CD4-positive, alpha-beta memory T cell (primary cell): ENCODE results near the gene IPMK. TPM values are rescaled to one million over a fixed set of nuclear protein-coding genes. Genes with fewer than 3 reads are reported as not detected.
A peak's percentile ranks its signal among the peaks of the same experiment; 100 is the strongest.

ENCODE experiments used
- CTCF ChIA-PET: fragments of 350-600 bp; sonication (Branson Sonifier 250); formaldehyde crosslinking; loops from one replicate; lab custom pipeline; 2021; ENCODE audit warnings: inconsistent platforms; ENCODE audit not compliant: partially characterized antibody; lab: Charles Lee
- POLR2A ChIA-PET: fragments of 350-600 bp; sonication (Branson Sonifier 250); formaldehyde crosslinking; loops from one replicate; lab custom pipeline; 2021; ENCODE audit not compliant: partially characterized antibody; lab: Charles Lee
- DNase-seq, 5 donors: peaks; one replicate each; pipeline versions ENCODE4 v3.0.0 to v3.0.0-alpha.2; 2020 to 2022; ENCODE audit warnings: mixed read lengths in 1 of 5
- H3K27ac ChIP-seq: one replicate; pipeline ENCODE4 v1.7.0; 2013; ENCODE audit warnings: low read depth, low read length
- H3K27me3 ChIP-seq: 2 replicates; pipeline ENCODE4 v1.7.0; 2013; ENCODE audit warnings: mild to moderate bottlenecking, low read length, moderate library complexity; ENCODE audit not compliant: insufficient read depth
- H3K36me3 ChIP-seq: 2 replicates; pipeline ENCODE4 v1.7.0; 2013; ENCODE audit warnings: mild to moderate bottlenecking, low read length, moderate library complexity; ENCODE audit not compliant: insufficient read depth
- H3K4me1 ChIP-seq: 2 replicates; pipeline ENCODE4 v1.7.0; 2013; ENCODE audit warnings: mild to moderate bottlenecking, low read length, moderate library complexity; ENCODE audit not compliant: insufficient read depth
- H3K4me3 ChIP-seq, 2 donors: one replicate each; pipeline ENCODE4 v1.7.0; 2013; ENCODE audit warnings: low read length in 2 of 2, mild to moderate bottlenecking in 1 of 2
- H3K9me3 ChIP-seq, 2 donors: one replicate each; pipeline ENCODE4 v1.7.0; 2013; ENCODE audit warnings: low read length in 2 of 2, control low read depth in 1 of 2; ENCODE audit not compliant: control insufficient read depth in 1 of 2
- H3K27ac Mint-ChIP-seq, 7 donors: one replicate each; pipeline ENCODE4 v1.8.0; 2020 to 2021; ENCODE audit warnings: mixed read lengths in 7 of 7, mild to moderate bottlenecking in 6 of 7, inconsistent platforms in 3 of 7, moderate library complexity in 3 of 7
- H3K27me3 Mint-ChIP-seq, 2 donors: one replicate each; pipeline ENCODE4 v1.8.0; 2020 to 2021; ENCODE audit warnings: mixed read lengths in 2 of 2
- H3K36me3 Mint-ChIP-seq, 2 donors: one replicate each; pipeline ENCODE4 v1.8.0; 2020 to 2021; ENCODE audit warnings: mixed read lengths in 2 of 2, inconsistent platforms in 1 of 2, mild to moderate bottlenecking in 1 of 2
- H3K4me1 Mint-ChIP-seq, 4 donors: one replicate each; pipeline ENCODE4 v1.8.0; 2020 to 2021; ENCODE audit warnings: mixed read lengths in 4 of 4, mild to moderate bottlenecking in 1 of 4
- H3K4me3 Mint-ChIP-seq, 8 donors: one replicate each; pipeline ENCODE4 v1.8.0; 2020 to 2021; ENCODE audit warnings: mixed read lengths in 8 of 8, mild to moderate bottlenecking in 7 of 8, moderate library complexity in 6 of 8, inconsistent platforms in 3 of 8
- H3K9me3 Mint-ChIP-seq, 8 donors: one replicate each; pipeline ENCODE4 v1.8.0; 2020 to 2021; ENCODE audit warnings: mixed read lengths in 8 of 8, mild to moderate bottlenecking in 5 of 8, inconsistent platforms in 3 of 8, moderate library complexity in 1 of 8
- intact Hi-C: fragments of 100-400 bp; cut with micrococcal nuclease; formaldehyde crosslinking; loops from one replicate; pipeline ENCODE4 v1.15.1; 2023
- polyA plus RNA-seq, 2 donors: library from polyadenylated mRNA; unstranded; fragments of 300-500 nt; fragmentation: Illumina TruSeq; gene quantifications; one replicate each; pipeline ENCODE4 v1.2.3, GENCODE V29; 2021
- total RNA-seq, 2 experiments: library from RNA; stranded (reverse); gene quantifications; one replicate each; pipeline ENCODE4 v1.2.3, GENCODE V29; 2021

Gene IPMK
- total and polyA plus RNA-seq, 4 experiments from 2014 or later, result 1.2 to 6.5 (median 4.1) TPM

- no peaks in the 10 kb centered on the region for H3K9me3 Mint-ChIP-seq
- ChIA-PET CTCF (interaction anchor here (0.7 to 2.8 kb wide), 15 partner anchors 8 to 123 kb away, joined by 3 to 22 read pairs (median 6); partner anchors contain the start of gene TFAM), POLR2A (no interaction called here)
- H3K4me3 Mint-ChIP-seq, result no peak overlapping the region
- no peaks in the 10 kb centered on the region for H3K36me3 Mint-ChIP-seq
- no peak overlapping the region for H3K27ac ChIP-seq
- no peak overlapping the region for H3K27ac Mint-ChIP-seq
- H3K4me3 ChIP-seq, result no peak overlapping the region
- H3K27me3 ChIP-seq, result no peaks in the 10 kb centered on the region
- H3K4me1 ChIP-seq, result no peaks in the 10 kb centered on the region
- H3K27me3 Mint-ChIP-seq, result peaks cover 4 to 5% of the 10 kb centered on the region in 2 donors
- peaks cover 0 to 3% (median 0%) of the 10 kb centered on the region in 4 donors for H3K4me1 Mint-ChIP-seq
- no peak for DNase-seq
- no peaks in the 10 kb centered on the region for H3K9me3 ChIP-seq
- H3K36me3 ChIP-seq, result no peaks in the 10 kb centered on the region
- intact Hi-C loops, result no loop called here
These were observed 33.0 kb upstream of the IPMK start for GRCh38 chr10:58300676-58301075.

GRCh38 chr10:58299580-58299979 lies 31.9 kb upstream of the IPMK start:
- Mint-ChIP-seq H3K9me3 (no peaks in the 10 kb centered on the region), H3K27ac (no peak overlapping the region), H3K4me1 (peaks cover 0 to 3% (median 0%) of the 10 kb centered on the region in 4 donors), H3K4me3 (no peak overlapping the region), H3K27me3 (peaks cover 4 to 5% of the 10 kb centered on the region in 2 donors), H3K36me3 (no peaks in the 10 kb centered on the region)
- no peaks in the 10 kb centered on the region for H3K36me3 ChIP-seq
- H3K27ac ChIP-seq, result no peak overlapping the region
- H3K27me3 ChIP-seq, result no peaks in the 10 kb centered on the region
- no peaks in the 10 kb centered on the region for H3K9me3 ChIP-seq
- intact Hi-C loops, result loop anchor here (1.0 to 5.0 kb wide), 3 partner anchors 17 to 233 kb away; partner anchors contain the start of gene TFAM
- DNase-seq, result peak; percentile 43 to 58 (median 51)
- ChIA-PET POLR2A (interaction anchor here (1.0 kb wide), 1 partner anchor 85 kb away, joined by 3 read pairs; the partner anchor contains the start of gene TFAM), CTCF (interaction anchor here (0.6 to 2.8 kb wide), 27 partner anchors 9 to 1323 kb away, joined by 3 to 22 read pairs (median 4); partner anchors contain the start of genes CISD1 and TFAM)
- no peaks in the 10 kb centered on the region for H3K4me1 ChIP-seq
- no peak overlapping the region for H3K4me3 ChIP-seq

GRCh38 chr10:58293989-58294388 lies 26.3 kb upstream of the IPMK start:
- H3K9me3 ChIP-seq, result no peaks in the 10 kb centered on the region
- H3K27me3 Mint-ChIP-seq, result no peaks in the 10 kb centered on the region
- intact Hi-C loops, result no loop called here
- no peaks in the 10 kb centered on the region for H3K27me3 ChIP-seq
- no peak overlapping the region for H3K27ac ChIP-seq
- no peaks in the 10 kb centered on the region for H3K36me3 ChIP-seq
- no peak for DNase-seq
- no peak overlapping the region for H3K27ac Mint-ChIP-seq
- H3K4me3 ChIP-seq, result no peak overlapping the region
- H3K9me3 Mint-ChIP-seq, result no peaks in the 10 kb centered on the region
- ChIA-PET POLR2A (no interaction called here), CTCF (interaction anchor here (0.8 to 7.7 kb wide), 3 partner anchors 17 to 117 kb away, joined by 3 to 223 read pairs (median 3); no protein-coding TSS in a partner anchor)
- H3K4me1 Mint-ChIP-seq, result peaks cover 0 to 5% (median 2%) of the 10 kb centered on the region in 4 donors
- H3K4me1 ChIP-seq, result no peaks in the 10 kb centered on the region
- no peak overlapping the region for H3K4me3 Mint-ChIP-seq
- H3K36me3 Mint-ChIP-seq, result peaks cover 0 to 2% of the 10 kb centered on the region in 2 donors

- H3K36me3 Mint-ChIP-seq, result peaks cover 0 to 2% of the 10 kb centered on the region in 2 donors
- Histone ChIP-seq H3K36me3 (no peaks in the 10 kb centered on the region), H3K27ac (no peak overlapping the region), H3K4me1 (no peaks in the 10 kb centered on the region), H3K9me3 (no peaks in the 10 kb centered on the region), H3K27me3 (no peaks in the 10 kb centered on the region), H3K4me3 (no peak overlapping the region)
- CTCF ChIA-PET, result interaction anchor here (0.7 to 7.7 kb wide), 21 partner anchors 8 to 140 kb away, joined by 3 to 223 read pairs (median 4); partner anchors contain the start of gene CISD1
- H3K27ac Mint-ChIP-seq, result peak overlapping the region in 1 of 7 donors; percentile 0
- H3K4me1 Mint-ChIP-seq, result peaks cover 0 to 5% (median 2%) of the 10 kb centered on the region in 4 donors
- no peaks in the 10 kb centered on the region for H3K9me3 Mint-ChIP-seq
- no peaks in the 10 kb centered on the region for H3K27me3 Mint-ChIP-seq
- H3K4me3 Mint-ChIP-seq, result peak overlapping the region in 1 of 8 donors; percentile 23
- peak; percentile 40 to 51 (median 47) for DNase-seq
- POLR2A ChIA-PET, result interaction anchor here (0.8 kb wide), 1 partner anchor 93 kb away, joined by 3 read pairs; no protein-coding TSS in a partner anchor
- intact Hi-C loops, result loop anchor here (1.0 to 2.0 kb wide), 2 partner anchors 23 to 114 kb away; partner anchors contain the start of gene CISD1
These were observed 24.0 kb upstream of the IPMK start for GRCh38 chr10:58291538-58292174.

GRCh38 chr10:58282615-58283014 lies 14.9 kb upstream of the IPMK start:
- Histone ChIP-seq H3K4me1 (peaks cover 13% of the 10 kb centered on the region), H3K27ac (peak overlapping the region; percentile 38), H3K9me3 (no peaks in the 10 kb centered on the region), H3K27me3 (no peaks in the 10 kb centered on the region), H3K36me3 (no peaks in the 10 kb centered on the region), H3K4me3 (peak overlapping the region in 1 of 2 donors; percentile 11)
- Mint-ChIP-seq H3K9me3 (no peaks in the 10 kb centered on the region), H3K36me3 (peaks cover 3 to 8% of the 10 kb centered on the region in 2 donors), H3K4me3 (peak overlapping the region; percentile 21 to 78 (median 46)), H3K27me3 (no peaks in the 10 kb centered on the region), H3K27ac (peak overlapping the region; percentile 30 to 95 (median 84)), H3K4me1 (peaks cover 13 to 21% (median 14%) of the 10 kb centered on the region in 4 donors)
- CTCF ChIA-PET, result interaction anchor here (1.0 kb wide), 1 partner anchor 17 kb away, joined by 5 read pairs; no protein-coding TSS in a partner anchor
- peak in 4 of 5 donors; percentile 13 to 65 (median 42) for DNase-seq
- intact Hi-C loops, result loop anchor here (1.0 kb wide), 1 partner anchor 17 kb away; no protein-coding TSS in a partner anchor
- POLR2A ChIA-PET, result interaction anchor here (0.7 kb wide), 1 partner anchor 14 kb away, joined by 4 read pairs; the partner anchor contains the start of gene CISD1

GRCh38 chr10:58281092-58281752 lies 13.5 kb upstream of the IPMK start:
- H3K27me3 ChIP-seq, result no peaks in the 10 kb centered on the region
- H3K4me1 Mint-ChIP-seq, result peaks cover 13 to 21% (median 14%) of the 10 kb centered on the region in 4 donors
- peaks cover 3 to 10% of the 10 kb centered on the region in 2 donors for H3K36me3 Mint-ChIP-seq
- H3K27me3 Mint-ChIP-seq, result no peaks in the 10 kb centered on the region
- intact Hi-C loops, result no loop called here
- no peak overlapping the region for H3K4me3 Mint-ChIP-seq
- H3K9me3 Mint-ChIP-seq, result no peaks in the 10 kb centered on the region
- no peaks in the 10 kb centered on the region for H3K9me3 ChIP-seq
- ChIA-PET CTCF (interaction anchor here (1.2 kb wide), 2 partner anchors 10 to 19 kb away, joined by 3 to 8 read pairs; no protein-coding TSS in a partner anchor), POLR2A (no interaction called here)
- no peak for DNase-seq
- no peak overlapping the region for H3K4me3 ChIP-seq
- H3K4me1 ChIP-seq, result peaks cover 13% of the 10 kb centered on the region
- H3K36me3 ChIP-seq, result no peaks in the 10 kb centered on the region
- peak overlapping the region in 3 of 7 donors; percentile 5 to 27 (median 19) for H3K27ac Mint-ChIP-seq
- no peak overlapping the region for H3K27ac ChIP-seq
